Kidney (tissue), 14 donors: ENCODE results near the gene USP16. TPM values are rescaled to one million over a fixed set of nuclear protein-coding genes. Genes with fewer than 3 reads are reported as not detected.

Source experiments
- DNase-seq, 5 donors: peaks; one replicate each; pipeline ENCODE4 v3.0.0-alpha.2; 2013 to 2020
- FAIRE-seq: peaks from 2 replicates; lab custom pipeline; 2012; peaks lifted over from hg19 to GRCh38; lab: Jason Lieb, UNC
- H3K27ac ChIP-seq, 2 donors: one replicate each; pipeline ENCODE4 v1.7.0; 2013; ENCODE audit warnings: low read depth in 2 of 2, low read length in 2 of 2, inconsistent platforms in 1 of 2
- H3K27me3 ChIP-seq: one replicate; pipeline ENCODE4 v1.7.1; 2013; ENCODE audit warnings: low read length, inconsistent platforms; ENCODE audit not compliant: control insufficient read depth, insufficient read depth
- H3K36me3 ChIP-seq, 3 donors: one replicate each; pipeline versions ENCODE4 v1.7.0 to v1.7.1; 2013; ENCODE audit warnings: low read length in 3 of 3, control low read depth in 1 of 3, inconsistent platforms in 1 of 3; ENCODE audit not compliant: insufficient read depth in 3 of 3, control insufficient read depth in 2 of 3
- H3K4me1 ChIP-seq, 3 donors: one replicate each; pipeline versions ENCODE4 v1.7.0 to v1.7.1; 2013; ENCODE audit warnings: low read length in 3 of 3, inconsistent platforms in 1 of 3, low read depth in 1 of 3; ENCODE audit not compliant: control insufficient read depth in 2 of 3, insufficient read depth in 2 of 3
- H3K4me3 ChIP-seq, 3 donors: one replicate each; pipeline versions ENCODE4 v1.7.0 to v1.8.1; 2013; ENCODE audit warnings: low read length in 3 of 3, control low read depth in 1 of 3, inconsistent platforms in 1 of 3
- H3K9ac ChIP-seq, 3 donors: one replicate each; pipeline versions ENCODE4 v1.7.0 to v1.7.1; 2013; ENCODE audit warnings: low read length in 3 of 3, control low read depth in 1 of 3, inconsistent platforms in 1 of 3
- H3K9me3 ChIP-seq, 3 donors: one replicate each; pipeline versions ENCODE4 v1.7.0 to v1.7.1; 2013; ENCODE audit warnings: low read length in 3 of 3, control low read depth in 1 of 3, inconsistent platforms in 1 of 3; ENCODE audit not compliant: control insufficient read depth in 2 of 3, insufficient read depth in 1 of 3
- intact Hi-C: fragments of 100-400 bp; cut with DNase I; formaldehyde crosslinking; loops from one replicate; pipeline ENCODE4 v1.11.1; 2022
- polyA plus RNA-seq: library from polyadenylated mRNA; stranded (reverse); fragments of 350-450 nt; fragmentation: Illumina TruSeq; extraction: RNeasy Lipid Tissue Mini Kit (QIAGEN cat#74804); gene quantifications from one replicate; pipeline ENCODE4 v1.2.3, GENCODE V29; 2014; ENCODE audit warnings: low read depth, low replicate concordance; ENCODE audit not compliant: insufficient read depth
- total RNA-seq: library from RNA; stranded (reverse); fragmentation: NEBNext Ultra II Directional; extraction: Animal tissue kit (Norgen Biotek cat#: 25700); gene quantifications from one replicate; pipeline ENCODE4 v1.2.1, GENCODE V29; 2021
- TF ChIP-seq, protein P1 (sequence below): IDR thresholded peaks from 3 replicates; pipeline ENCODE4 v1.5.1; 2012; ENCODE audit warnings: mild to moderate bottlenecking, moderate library complexity, borderline replicate concordance; ENCODE audit not compliant: insufficient read depth; ENCODE audit errors: extremely low read depth
- donor health status: control.
- donor health status: control.
- donor health status: control.
- donor health status: control.
- donor health status: control.
- donor health status: DM: yes; HTN: yes; CAD: no.
- donor health status: Normal renal cell carcinoma (clear cell type).

Gene USP16
- total and polyA plus RNA-seq, 2 donors from 2014 or later = 17.8 to 35.8 TPM

DNA sequence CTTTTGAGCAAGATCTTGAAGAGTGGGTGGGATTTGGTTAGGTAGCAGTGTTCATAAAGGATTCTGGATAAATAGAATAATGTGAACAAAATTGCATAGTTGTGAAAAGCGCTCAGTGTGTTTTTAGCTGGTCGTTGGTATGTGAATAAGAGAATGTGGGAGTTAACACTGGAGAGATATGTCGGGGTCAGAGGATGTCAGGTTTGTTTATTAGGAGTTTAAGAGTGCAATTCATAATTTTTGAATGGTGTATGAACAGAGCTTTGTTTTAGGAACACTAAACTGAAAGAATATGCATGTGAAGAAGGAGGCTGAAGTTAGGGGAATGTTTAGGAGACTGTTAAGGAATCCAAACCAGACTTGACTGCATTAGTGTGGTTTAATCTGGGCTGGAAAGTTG, 9.4 kb downstream of the USP16 start:
- DNase-seq (peak in 1 of 5 donors; percentile 8), FAIRE-seq (no peak)
- Histone ChIP-seq H3K36me3 (peaks cover 8 to 66% (median 28%) of the 10 kb centered on the region in 3 donors), H3K9me3 (no peaks in the 10 kb centered on the region), H3K9ac (no peak overlapping the region), H3K27ac (no peak overlapping the region), H3K4me3 (no peak overlapping the region), H3K4me1 (no peaks in the 10 kb centered on the region), H3K27me3 (no peaks in the 10 kb centered on the region)
- TF ChIP-seq, protein P1, sequence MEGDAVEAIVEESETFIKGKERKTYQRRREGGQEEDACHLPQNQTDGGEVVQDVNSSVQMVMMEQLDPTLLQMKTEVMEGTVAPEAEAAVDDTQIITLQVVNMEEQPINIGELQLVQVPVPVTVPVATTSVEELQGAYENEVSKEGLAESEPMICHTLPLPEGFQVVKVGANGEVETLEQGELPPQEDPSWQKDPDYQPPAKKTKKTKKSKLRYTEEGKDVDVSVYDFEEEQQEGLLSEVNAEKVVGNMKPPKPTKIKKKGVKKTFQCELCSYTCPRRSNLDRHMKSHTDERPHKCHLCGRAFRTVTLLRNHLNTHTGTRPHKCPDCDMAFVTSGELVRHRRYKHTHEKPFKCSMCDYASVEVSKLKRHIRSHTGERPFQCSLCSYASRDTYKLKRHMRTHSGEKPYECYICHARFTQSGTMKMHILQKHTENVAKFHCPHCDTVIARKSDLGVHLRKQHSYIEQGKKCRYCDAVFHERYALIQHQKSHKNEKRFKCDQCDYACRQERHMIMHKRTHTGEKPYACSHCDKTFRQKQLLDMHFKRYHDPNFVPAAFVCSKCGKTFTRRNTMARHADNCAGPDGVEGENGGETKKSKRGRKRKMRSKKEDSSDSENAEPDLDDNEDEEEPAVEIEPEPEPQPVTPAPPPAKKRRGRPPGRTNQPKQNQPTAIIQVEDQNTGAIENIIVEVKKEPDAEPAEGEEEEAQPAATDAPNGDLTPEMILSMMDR = no peak
- intact Hi-C loops = no loop called here

DNA sequence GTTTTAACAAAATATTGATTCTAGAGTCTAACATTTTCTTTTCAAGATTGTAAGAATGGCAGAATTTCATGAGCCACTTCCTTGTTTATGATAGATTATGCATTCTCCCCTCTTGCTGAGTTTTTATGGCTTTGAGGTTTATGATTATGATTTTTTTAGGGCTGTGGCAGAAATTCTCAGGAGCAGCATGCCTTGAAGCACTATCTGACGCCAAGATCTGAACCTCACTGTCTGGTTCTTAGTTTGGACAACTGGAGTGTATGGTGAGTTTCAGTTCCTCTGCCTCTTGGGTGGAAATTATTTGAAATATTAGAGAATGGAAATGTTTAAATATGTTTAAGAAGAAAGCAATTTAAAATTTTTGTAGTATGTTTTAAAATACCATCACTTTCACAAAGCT, 10.2 kb downstream of the USP16 start:
- Histone ChIP-seq H3K36me3 (peaks cover 8 to 72% (median 28%) of the 10 kb centered on the region in 3 donors), H3K9me3 (no peaks in the 10 kb centered on the region), H3K4me1 (no peaks in the 10 kb centered on the region), H3K27ac (no peak overlapping the region), H3K9ac (no peak overlapping the region), H3K27me3 (no peaks in the 10 kb centered on the region), H3K4me3 (no peak overlapping the region)
- intact Hi-C loops = no loop called here
- DNase-seq (no peak), FAIRE-seq (no peak)
- TF ChIP-seq, protein P1 = no peak

DNA sequence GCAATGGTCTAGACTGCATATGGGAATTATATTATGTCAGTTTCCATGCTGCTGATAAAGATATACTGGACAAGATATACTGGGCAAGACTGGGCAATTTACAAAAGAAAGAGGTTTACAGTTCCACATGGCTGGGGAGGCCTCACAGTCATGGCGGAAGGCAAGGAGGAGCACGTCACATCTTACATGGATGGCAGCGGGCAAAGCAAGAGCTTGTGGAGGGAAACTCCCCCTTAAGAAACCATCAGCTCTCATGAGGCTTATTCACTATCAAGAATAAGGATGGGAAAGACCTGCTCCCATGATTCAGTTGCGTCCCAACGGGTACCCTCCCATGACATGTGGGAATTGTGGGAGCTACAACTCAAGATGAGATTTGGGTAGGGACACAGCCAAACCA, 27.8 kb downstream of the USP16 start:
- Histone ChIP-seq H3K9me3 (no peaks in the 10 kb centered on the region), H3K27ac (no peak overlapping the region), H3K27me3 (no peaks in the 10 kb centered on the region), H3K9ac (no peak overlapping the region), H3K4me3 (no peak overlapping the region), H3K4me1 (no peaks in the 10 kb centered on the region), H3K36me3 (peaks cover 17 to 49% (median 48%) of the 10 kb centered on the region in 3 donors)
- DNase-seq = no peak
- no peak for FAIRE-seq
- intact Hi-C loops = no loop called here
- TF ChIP-seq, protein P1 = no peak

- TF ChIP-seq, protein P1 = no peak
- peaks cover 17 to 49% (median 45%) of the 10 kb centered on the region in 3 donors for H3K36me3 ChIP-seq
- H3K27me3 ChIP-seq = no peaks in the 10 kb centered on the region
- no peaks in the 10 kb centered on the region for H3K9me3 ChIP-seq
- FAIRE-seq (no peak), DNase-seq (no peak)
- H3K27ac ChIP-seq = no peak overlapping the region
- no peak overlapping the region for H3K9ac ChIP-seq
- H3K4me3 ChIP-seq = no peak overlapping the region
- intact Hi-C loops = no loop called here
- no peaks in the 10 kb centered on the region for H3K4me1 ChIP-seq
Measured at GRCh38 chr21:29053011-29053553, 28.6 kb downstream of the USP16 start.
